GM19372 (cell line): Measurements from ENCODE around the gene USP14.

Source experiments
- ATAC-seq: cut with Tn5 transposase; IDR thresholded peaks from one replicate; pipeline ENCODE4 v1.9.1; 2021; ENCODE audit warnings: mild to moderate bottlenecking, low read depth, moderate library complexity; ENCODE audit not compliant: unreplicated experiment

The USP14 gene

DNA sequence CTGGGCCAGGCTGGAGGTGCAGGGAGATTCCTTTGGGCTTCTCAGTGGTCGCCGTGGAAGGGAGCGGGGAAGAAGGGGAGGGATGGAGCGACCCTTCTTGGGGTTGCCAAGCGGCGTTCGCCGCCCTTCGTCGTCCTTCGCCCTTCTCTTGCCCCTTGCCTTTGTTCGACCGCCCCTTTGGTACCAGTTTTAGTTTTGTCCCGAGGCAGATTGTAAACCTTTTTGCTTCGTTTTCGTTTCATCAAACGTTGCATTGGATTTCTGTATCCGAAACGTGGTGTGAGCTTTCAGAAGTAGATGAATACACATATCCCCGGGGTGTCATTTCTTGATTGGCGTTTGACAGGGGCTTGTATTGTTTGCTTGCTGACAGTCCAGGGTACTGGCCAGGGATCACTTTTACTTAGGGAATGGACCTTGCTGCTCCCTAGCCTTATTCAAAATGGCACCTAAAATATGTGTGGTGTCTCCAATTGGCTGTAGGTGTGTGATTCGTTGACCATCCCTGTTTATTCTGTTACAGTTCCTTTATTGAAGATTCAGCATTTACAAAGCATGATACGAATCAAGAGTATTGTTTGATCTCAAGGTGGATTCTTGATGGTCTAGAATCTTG lies 788 bp downstream of the USP14 start:
- no peak for ATAC-seq

DNA sequence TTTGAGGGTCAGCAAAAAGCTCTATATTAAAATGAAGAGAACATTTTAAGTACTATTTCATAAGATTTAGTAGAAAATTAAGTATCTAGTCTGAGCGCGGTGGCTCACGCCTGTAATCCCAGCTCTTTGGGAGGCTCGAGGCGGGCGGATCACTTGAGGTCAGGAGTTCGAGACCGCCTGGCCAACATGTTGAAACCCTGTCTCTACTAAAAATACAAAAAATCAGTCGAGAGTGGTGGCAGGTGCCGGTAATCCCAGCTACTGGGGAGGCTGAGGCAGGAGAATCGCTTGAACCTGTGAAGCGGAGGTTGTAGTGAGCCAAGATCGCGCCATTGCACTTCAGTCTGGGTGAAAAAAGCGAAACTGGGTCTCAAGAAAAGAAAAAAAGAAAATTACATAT lies 1.6 kb downstream of the USP14 start:
- no peak for ATAC-seq

DNA sequence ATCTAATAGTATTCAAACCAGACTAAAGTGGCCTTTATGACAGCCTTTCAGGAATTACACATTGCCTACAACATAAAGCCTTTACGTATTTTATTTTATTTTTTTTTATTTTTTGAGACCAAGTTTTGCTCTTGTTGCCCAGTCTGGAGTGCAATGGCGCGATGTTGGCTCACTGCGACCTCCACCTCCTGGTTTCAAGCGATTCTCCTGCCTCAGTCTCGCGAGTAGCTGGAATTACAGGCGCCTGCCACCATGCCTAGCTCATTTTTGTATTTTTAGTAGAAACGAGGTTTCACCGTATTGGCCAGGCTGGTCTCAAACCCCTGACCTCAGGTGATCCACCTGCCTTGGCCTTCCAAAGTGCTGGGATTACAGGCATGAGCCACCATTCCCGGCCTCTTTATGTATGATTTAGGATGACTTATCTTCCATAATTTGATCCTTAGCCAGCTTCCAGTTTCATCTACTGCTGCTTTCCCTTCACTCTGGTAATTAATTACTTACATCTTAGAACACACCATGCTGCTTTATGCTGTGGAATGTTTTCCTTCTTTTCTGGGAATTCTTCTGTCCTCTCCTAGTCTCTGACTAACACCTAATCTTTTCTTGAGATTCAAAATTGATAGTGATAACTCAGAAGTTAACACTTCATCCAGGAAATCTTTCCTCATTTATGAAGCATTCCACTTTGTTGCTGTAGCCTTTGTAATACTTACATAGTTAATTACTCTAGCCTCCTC lies 2.6 kb downstream of the USP14 start:
- ATAC-seq = no peak

DNA sequence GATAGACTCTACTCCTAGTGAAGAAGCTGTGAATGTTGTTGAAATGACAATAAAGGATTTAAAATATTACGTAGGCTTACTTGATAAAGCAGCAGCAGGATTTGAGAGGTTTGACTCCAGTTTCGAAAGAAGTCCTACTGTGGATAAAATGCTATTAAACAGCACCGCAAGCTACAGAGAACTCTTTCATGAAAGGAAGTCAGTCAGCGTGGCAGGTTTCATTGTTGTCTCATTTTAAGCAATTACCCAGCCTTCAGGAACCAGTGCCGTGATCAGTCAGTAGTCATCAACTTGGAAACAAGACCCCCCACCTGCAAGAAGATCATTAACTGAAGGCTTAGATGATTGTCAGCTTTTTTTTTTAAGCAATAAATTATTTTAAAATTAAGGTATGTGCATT lies 14.0 kb downstream of the USP14 start:
- no peak for ATAC-seq

DNA sequence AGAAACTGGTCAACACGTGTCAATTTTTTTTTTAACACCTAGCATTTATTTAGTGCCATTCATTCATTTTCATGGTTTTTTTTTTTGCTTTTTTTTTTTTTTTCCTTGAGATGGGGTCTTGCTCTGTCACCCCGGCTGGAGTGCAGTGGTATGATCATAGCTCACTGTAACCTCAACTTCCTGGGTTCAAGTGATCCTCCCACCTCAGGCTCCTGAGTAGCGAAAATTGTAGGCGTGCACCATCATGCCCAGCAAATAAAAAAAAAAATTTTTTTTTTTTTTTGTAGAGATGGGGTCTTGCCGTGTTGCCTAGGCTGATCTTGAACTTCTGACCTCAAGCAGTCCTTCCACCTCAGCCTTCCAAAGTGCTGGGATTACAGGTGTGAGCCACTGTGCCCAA lies 21.1 kb downstream of the USP14 start:
- ATAC-seq = no peak

DNA sequence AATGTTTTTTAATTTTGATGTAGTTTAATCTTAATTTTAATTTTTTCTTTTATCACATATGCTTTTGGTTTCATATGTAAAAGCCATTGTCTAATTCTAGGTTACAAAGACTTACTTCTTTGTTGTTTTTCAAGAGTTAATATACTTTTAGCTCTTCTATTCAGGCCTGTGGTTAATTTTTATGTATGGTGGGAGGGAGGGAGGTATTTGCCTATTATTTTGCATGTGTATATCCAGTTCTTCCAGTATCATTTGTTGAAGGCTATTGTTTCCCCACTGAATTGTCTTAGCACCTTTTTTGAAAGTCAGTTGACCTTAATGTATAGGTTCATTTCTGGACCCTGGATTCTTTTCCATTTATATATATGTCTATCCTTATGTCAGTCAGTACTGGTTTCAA lies 23.4 kb downstream of the USP14 start:
- no peak for ATAC-seq

DNA sequence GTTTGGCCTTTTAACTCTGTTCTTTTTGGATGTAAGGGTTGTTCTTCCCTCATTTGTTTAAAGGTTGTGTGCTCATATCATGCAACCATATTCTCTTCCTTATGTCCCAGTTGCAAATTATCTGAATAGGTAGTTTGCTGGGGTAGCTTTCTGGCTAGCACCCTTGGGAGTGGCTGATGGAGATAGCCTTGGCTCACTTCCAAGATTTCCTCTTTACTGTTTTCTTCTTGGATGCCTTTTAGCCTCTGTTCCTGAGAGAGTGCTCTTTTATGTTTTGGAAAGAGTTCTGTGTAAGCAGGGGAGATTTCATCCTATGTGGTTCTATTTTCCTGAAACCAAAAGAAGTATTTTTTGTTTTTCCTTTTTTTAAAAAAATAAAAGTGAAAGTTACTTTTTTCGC lies 25.4 kb downstream of the USP14 start:
- ATAC-seq = no peak

DNA sequence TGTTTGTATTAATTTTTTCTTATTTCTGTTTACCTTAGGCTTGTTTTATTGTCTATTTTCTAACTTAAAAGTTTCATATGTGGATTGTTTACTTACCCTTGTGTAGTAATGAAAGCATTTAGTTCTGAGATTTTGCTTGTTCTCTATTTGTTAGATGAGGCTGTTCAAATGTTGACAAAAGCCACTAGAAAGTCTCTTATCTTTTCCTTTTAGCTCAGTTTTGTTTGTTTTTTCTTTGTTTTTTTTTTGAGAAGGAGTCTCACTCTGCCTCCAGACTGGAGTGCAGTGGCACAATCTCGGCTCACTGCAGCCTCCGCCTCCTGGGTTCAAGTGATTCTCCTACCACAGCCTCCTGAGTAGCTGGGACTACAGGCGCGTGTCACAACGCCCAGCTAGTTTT lies 30.9 kb downstream of the USP14 start:
- no peak for ATAC-seq

DNA sequence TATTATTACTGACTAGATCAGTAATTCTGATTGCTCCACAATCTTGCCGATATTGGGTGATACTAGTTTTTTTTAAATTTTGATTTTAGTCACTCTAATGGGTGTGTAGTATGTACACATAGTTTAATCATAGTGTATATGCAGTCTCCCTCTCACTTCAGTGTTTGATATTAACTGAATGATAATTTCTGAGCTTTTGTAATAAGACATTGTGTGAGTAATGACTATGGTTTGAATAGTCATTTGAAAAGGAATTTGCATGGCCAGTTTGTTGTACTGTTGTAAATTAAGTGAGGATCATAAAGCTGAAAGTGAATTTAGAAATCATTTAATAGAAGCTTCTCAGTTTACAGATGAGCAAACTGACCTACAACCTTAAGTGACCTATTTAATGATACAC lies 33.4 kb downstream of the USP14 start:
- no peak for ATAC-seq

DNA sequence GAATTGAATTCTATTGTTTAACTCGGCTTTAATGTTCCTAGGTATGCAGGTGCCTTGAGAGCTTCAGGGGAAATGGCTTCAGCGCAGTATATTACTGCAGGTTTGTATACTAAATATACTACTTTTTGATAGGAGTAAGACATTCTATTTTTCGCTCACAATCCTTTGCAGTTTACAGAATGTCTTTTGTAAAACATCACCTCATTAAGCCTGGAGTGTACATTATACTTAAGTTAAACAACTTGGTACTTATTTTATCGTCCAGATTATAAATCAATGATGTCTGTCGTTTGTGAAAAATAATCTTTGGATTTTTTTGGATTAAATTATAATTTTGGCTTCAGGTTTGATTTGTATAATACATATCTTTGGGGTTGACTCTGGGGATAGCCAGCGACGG lies 34.4 kb downstream of the USP14 start:
- no peak for ATAC-seq

DNA sequence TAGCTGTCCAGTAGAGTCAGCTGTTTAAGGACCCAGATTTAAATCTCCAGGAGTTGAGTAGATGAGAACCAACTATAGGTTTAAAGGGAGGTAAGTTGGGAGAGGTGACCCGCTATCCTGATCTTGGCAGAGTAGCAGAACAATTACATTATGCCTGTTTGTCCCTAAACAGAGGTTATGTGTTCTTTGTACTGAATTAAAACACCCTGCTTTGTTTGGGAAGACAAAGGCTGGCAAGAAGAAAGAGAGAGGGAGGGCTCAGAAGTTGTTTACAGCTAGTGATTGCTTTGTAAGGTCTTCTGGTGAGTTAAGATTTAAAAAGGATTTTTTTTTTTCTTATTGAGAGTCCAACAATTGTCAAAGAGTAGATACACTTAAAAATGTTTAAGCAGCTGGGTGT lies 37.3 kb downstream of the USP14 start:
- no peak for ATAC-seq

DNA sequence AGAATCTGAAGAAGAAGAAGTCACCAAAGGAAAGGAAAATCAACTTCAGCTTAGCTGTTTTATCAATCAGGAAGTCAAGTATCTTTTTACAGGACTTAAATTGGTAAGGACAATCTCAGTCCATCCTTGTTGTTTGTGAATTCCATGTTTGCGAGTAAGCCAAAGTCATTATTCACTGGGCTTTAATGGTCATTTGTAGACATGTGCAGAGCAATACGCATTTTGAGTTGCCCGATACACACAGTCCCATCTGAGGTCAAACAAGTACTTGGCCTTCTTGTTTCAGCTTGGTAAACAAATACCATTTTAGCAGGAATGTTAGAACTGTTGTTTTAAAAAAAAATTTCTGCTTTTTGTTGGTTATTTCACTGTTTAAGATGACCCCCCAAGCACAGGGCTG lies 40.9 kb downstream of the USP14 start:
- no peak for ATAC-seq

DNA sequence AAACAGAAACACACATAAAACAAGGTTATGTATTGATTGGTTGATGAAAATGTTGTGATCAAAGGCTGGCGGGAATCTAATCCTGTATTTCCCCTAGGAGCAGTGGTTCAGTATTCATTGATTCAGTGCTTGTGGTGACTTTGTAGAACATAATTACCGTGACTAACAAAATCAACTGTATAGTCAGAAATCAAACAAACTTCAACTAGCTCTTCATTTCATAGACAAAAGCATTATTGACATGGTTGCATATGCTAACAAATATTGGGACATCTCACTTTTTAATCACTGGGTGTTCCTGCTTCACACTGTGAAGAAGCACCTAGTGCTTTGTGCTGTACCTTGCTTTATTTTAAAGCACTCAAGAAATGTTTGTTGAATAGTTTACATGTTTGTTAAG lies 41.4 kb downstream of the USP14 start:
- ATAC-seq = no peak

DNA sequence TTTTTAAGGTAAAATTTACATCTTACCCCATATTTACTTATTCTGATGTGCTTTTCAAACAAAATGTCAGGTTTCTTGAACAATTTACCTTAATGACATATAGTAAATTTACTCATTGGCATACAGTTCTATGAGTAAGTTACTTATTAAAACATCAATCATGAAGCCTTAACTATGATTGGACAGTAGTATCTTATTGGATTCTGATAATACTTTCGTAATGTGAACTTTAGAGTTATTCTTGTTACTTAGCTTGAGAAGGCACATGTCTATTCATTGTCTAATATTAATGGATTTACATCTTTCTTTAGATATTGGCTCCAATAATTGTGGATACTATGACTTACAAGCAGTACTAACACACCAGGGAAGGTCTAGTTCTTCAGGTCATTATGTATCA lies 51.7 kb downstream of the USP14 start:
- no peak for ATAC-seq

DNA sequence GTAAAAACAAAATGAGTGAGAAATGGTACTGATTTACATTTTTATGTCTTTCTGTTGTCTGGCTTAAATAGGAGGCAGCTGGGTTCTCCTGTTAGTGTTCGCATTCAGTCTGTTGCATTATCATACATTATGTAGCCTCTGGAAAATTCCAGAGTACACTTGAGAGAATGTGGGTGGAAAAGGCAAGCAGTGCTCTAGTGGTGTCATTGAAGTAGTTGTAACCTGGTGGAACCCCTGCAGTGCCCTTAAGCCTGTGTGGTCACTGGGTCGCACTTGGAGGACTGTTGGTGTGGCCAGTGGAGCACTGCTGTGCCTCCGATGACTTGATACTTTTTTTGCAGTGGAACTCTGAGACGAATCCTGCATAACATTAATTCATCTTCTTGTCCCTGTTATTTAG lies 52.4 kb downstream of the USP14 start:
- ATAC-seq = no peak

DNA sequence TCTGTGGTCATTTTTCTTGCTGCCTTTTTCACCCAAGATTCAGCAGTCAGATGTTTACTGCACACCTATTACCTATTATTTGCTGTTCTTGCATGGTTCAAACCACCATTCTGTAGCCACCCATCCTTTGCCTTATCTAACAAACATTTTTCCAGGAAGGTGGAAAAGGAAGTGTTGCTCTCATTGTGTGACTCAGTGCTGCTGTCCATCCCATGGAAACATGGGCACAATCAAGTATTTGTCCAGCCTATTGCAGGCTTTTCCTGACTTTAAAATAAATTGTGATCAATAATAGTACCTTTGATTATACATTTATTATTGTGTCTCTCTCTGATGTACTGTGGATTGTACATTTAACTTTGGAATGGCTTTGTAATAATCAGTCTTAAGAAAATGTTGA lies 53.2 kb downstream of the USP14 start:
- no peak for ATAC-seq

DNA sequence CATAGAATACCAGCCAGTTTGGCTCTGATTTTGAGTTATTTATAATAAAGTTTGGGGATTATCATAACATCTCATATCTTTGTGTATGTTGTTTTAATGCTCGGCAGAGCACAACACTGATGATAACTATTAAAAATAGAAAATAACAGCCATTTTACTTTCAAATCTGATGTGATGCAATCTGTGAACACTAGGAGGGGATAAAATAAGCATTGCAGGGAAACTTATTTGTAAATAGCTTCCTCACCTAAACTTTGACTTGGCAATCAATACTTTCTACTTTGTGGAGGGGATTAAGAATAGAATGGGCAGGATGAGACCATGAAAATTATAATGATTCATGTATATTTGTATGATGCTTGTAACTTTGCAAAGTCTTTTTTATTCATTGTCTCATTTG lies 54.4 kb downstream of the USP14 start:
- no peak for ATAC-seq

DNA sequence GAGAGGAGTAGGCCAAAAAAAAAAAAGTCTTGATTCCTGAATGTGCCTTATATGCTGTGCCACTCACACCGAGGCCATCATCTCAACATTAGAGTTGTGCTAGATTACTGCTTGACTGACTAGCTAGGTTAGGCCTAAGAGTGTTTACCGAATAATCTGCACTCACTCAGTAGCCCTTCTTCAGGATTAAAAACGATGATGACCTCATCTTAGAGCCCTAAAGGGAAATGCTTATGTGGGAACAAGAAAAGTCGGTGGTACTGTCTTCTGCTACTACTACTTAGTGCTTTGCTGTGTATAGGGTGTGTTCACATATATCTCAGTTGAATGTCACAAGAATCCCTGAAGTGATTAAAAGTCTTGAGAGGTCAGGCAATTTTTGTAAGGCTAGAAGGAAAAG lies 55.1 kb downstream of the USP14 start:
- no peak for ATAC-seq

DNA sequence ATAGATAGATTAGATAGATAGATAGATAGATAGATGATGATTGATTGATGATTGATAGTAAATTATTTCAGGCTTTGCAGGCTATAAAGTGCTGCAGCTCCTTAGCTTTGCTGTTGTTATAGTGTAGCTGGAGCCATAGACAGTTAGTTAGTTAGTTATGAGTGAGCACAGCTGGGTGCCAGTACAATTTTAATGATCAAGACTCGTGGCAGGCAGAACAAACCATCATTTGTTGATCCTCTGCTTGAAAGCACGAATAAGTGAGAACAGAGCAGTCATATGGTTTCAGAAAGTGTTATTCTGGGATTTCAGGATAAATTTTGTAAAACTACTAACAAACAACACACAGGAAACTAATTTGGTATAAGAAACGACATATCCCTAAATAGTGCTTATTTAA lies 55.6 kb downstream of the USP14 start:
- ATAC-seq = no peak

DNA sequence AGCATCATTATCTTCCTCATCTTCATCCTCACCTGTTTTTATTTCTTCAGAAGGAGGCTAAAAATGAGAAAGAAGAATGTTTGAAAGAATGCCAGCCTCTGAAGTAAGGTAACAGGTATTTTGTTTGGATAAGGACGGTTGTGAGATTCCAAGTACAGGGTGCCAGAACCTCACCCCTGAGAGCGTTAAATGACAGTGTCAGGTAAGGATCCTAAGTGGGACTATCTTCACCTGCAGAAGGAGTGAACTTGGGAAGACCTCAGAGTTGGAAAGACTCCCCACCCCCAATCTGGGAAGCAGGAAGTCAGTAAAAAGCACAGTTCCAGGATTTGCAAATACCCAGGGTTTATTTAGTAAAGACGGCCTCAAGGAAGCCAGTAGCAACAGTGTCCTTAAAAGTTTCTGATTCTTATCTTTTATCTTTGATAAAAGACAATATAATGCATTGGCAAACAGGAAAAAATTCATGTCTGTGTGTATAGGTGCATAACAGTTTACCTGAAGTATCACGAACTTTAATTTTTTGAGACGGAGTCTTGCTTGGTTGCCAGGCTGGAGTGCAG lies 57.2 kb downstream of the USP14 start:
- no peak for ATAC-seq

DNA sequence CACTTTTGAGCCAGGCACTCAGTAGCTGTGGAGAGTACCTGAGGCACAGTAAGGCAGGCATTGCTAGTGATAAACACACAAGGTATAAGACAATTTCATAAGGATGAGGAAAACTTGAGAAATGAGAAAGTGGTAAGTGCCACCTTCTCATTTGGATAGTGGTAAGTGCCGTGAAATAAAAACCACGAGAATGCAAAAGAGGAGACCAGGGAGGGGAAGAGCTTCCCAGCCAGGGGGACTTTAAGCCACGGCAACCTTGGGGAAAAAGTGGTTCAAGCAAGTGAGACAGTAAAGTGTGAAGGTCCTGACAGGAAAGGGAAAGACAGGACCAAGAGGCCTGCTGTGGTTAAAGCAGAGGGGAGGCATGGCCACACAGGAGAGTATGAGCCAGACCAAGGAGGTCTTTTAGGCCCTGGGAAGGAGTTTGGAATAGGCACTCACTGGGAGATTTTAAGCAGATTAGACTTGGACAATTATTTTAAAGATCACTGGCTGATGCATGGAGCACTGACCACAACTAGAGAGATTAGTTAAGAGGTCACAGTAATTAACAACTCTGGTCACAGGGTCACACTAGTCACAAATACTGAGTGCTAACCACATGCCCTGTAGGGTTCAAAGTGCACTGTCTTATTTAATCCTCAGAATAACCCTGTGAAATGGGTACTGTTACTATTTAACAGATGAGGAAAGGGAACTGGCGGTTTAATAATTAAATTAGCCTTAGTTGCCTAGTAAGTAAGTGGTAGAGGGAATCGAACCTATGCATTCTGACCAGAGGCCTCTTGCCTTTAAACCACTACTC lies 59.4 kb downstream of the USP14 start:
- no peak for ATAC-seq
